GM19467 (cell line): Measurements from ENCODE around the gene TBX3.

Experiments used
- ATAC-seq: cut with Tn5 transposase; IDR thresholded peaks from one replicate; pipeline ENCODE4 v1.9.1; 2021; ENCODE audit warnings: mild to moderate bottlenecking, moderate library complexity; ENCODE audit not compliant: unreplicated experiment

Gene TBX3

DNA sequence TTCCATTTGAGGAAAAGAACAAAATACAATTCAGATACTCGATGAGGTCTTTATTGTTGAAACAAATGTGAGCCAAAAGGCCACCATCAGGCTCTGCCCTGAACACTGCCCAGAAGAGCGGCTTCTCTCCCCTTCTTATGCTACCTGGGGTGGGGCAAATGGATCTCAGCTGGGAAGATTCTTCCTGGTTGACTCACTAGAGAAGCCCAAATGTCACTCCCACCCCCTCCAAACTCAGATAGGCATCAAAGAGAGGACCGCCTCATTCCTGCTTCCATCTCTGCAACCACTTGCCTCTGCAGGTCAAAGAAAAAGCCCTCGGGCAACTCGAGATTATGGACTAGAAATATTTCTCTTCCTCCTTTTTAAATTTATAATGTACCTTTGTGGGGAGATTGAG, 55.8 kb downstream of the TBX3 start:
- no peak for ATAC-seq

DNA sequence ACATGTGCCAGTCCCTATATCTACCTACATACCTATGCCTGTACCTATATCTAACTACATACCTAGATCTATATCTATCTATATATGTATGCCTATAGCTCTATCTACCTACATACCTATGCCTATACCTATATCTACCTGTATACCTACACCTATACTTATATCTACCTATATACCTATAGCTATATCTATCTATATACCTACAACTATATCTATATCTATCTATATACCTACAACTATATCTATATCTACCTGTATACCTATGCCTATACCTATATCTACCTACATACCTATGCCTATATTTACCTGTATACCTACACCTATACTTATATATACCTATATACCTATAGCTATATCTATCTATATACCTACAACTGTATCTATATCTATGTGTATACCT, 56.6 kb downstream of the TBX3 start:
- ATAC-seq: no peak

DNA sequence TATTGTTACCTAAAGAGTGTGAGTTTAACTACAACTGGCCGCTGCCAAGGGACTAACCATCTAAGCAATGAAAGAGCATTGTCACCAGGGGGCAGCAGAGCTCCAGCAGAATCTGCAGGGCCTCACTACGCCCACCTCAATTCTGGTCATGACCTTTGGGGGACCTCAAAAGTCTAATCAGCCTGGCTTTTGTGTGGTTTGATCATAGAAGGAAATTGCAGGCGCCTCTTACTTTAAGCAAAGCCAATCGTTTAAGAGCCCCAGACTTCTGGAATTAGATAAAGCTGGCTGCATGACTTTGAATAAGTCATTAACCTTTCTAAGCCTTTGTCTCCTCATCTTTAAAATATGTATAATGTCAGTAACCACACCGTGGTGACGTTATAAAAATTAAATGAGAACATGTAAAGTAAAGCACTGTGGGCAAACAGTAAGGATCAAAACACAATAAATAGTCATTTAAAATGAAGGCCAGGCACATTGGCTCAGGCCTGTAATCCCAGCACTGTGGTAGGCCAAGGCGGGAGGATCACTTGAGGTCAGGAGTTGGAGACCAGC, 58.6 kb downstream of the TBX3 start:
- ATAC-seq: no peak

DNA sequence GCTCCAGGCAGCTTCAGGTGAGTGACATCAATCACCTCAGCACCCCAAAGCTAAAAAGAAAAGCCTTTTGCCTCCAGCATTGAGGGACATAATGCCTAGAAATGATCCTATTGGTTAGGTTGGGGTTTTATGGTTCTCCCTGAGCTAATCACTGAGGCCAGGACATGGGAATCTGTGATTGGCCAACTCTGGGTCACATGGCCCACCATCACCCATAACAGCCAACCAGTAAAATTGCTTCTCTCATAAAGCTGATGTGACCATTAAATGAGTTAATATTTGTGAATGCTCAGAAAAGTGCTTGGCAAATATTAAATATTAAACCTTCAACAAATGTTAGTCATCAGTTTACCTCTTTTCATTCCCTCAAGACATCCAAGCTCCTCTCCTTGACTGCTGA, 60.2 kb downstream of the TBX3 start:
- ATAC-seq: no peak
